ENCODE results near the gene JADE2. TPM values are rescaled to one million over a fixed set of nuclear protein-coding genes. Genes with fewer than 3 reads are reported as not detected.

Gene JADE2
- total RNA-seq, result 16.0 and 18.0 TPM in 2 replicates

DNA sequence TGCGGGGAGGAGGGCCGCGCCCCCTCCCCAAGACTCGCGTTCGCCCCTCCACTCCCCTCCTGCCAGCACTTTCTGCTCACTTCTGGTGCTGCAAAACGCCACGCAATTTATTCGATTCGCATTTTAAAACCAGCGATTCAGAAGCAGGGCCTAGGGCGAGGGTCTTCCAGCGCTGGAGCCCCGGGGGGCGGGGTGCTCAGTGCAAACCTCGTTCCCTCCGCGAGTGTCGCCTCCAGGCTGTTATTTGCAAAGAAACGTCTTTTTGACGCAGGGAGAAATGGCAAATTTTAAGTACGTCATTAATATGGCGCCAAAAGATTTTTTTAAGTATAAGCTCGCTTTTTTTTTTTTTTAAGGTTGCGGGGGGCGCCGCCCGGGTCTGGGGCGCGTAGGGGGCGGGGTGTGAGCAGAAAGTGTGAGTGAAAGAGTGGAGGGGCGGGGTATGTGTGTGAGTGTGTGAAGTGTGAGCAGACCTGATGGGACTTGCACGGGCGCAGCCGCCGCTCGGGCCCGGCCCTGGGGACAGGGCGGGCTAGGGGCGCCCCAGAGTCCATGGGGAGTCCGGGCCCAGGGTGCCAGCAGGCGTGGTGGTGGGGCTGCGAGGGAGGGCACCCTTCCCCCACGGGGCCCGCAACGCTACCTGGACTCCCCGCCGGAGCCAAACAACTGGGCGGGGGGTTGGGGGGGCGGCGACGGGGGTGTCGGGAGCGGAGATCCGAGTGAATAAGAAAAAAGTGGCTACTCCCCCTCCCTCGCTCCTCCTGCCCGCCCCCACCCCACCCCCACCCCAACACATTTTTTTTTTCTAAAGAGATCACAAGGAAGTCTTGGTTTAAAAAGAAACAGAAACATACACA, at the start of gene JADE2:
TSS of gene JADE2 (plus strand) at position 845 of the 857 bp plus-strand sequence. CDS start 10,188 bp downstream, outside the sequence.

Other genes starting within 250 kb of the JADE2 start
- gene CDKL3, start 158.5 kb upstream of the JADE2 start, total RNA-seq, result 0.22 and 0.69 TPM in 2 replicates
- 16.6 and 27.0 TPM in 2 replicates for gene UBE2B, start 154.1 kb upstream of the JADE2 start, total RNA-seq
- 41.7 and 43.7 TPM in 2 replicates for gene CDKN2AIPNL, start 113.8 kb upstream of the JADE2 start, total RNA-seq
- gene SAR1B, start 107.2 kb downstream of the JADE2 start, total RNA-seq, result 41.2 and 49.3 TPM in 2 replicates
- 13.2 and 13.6 TPM in 2 replicates for gene SEC24A, start 123.1 kb downstream of the JADE2 start, total RNA-seq
- gene CAMLG, start 212.9 kb downstream of the JADE2 start, total RNA-seq, result 32.8 and 43.2 TPM in 2 replicates
- gene DDX46, start 233.1 kb downstream of the JADE2 start, total RNA-seq, result 13.8 and 18.8 TPM in 2 replicates